ENCODE results near the gene ZNF575. TPM values are rescaled to one million over a fixed set of nuclear protein-coding genes. Genes with fewer than 3 reads are reported as not detected.
A peak's percentile ranks its signal among the peaks of the same experiment; 100 is the strongest.

The ZNF575 gene
- total RNA-seq, 1 experiment from 2014 or later: 0.13 TPM

DNA sequence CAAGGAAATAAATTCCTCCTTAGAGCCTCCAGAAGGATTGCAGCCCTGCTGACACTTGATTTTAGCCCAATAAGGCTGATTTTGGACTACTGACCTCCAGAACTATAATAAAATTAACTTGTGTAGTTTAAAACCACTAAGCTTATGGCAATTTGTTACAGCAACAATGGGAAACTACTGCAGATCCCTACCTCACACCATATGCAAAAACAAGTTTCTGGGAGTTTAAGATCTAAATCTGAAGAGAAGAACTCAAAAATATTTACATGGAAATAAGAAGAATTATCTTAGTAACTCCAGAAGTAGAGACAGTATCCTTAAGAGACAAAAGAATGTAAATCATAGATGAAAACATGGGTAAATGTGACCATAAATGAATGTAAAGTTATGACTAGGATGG, 5.9 kb downstream of the ZNF575 start:
- no peak for ATAC-seq
- POLR2A ChIA-PET: no interaction called here
- DNase-seq (ENCODE audit: low spot score): no peak
- peaks cover 18% of the 10 kb centered on the region for H3K9me3 Mint-ChIP-seq
- H3K4me3 Mint-ChIP-seq: no peak overlapping the region
- peaks cover 56% of the 10 kb centered on the region for H3K36me3 Mint-ChIP-seq
- no peak for TF ChIP-seq ATF1 (CRISPR knock-in tag; IDR thresholded peaks at IDR 0.05)
- TF ChIP-seq, protein P1, sequence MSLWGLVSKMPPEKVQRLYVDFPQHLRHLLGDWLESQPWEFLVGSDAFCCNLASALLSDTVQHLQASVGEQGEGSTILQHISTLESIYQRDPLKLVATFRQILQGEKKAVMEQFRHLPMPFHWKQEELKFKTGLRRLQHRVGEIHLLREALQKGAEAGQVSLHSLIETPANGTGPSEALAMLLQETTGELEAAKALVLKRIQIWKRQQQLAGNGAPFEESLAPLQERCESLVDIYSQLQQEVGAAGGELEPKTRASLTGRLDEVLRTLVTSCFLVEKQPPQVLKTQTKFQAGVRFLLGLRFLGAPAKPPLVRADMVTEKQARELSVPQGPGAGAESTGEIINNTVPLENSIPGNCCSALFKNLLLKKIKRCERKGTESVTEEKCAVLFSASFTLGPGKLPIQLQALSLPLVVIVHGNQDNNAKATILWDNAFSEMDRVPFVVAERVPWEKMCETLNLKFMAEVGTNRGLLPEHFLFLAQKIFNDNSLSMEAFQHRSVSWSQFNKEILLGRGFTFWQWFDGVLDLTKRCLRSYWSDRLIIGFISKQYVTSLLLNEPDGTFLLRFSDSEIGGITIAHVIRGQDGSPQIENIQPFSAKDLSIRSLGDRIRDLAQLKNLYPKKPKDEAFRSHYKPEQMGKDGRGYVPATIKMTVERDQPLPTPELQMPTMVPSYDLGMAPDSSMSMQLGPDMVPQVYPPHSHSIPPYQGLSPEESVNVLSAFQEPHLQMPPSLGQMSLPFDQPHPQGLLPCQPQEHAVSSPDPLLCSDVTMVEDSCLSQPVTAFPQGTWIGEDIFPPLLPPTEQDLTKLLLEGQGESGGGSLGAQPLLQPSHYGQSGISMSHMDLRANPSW (CRISPR knock-in tag; conservative IDR thresholded peaks at IDR 0.05; ENCODE audit: low read depth): no peak
- no peaks in the 10 kb centered on the region for H3K27me3 Mint-ChIP-seq (ENCODE audit: low read depth)
- CTCF ChIA-PET: interaction anchor here (2.0 kb wide), 1 partner anchor 16 kb away, joined by 8 read pairs; no protein-coding TSS in a partner anchor
- no peak overlapping the region for H3K27ac Mint-ChIP-seq
- H3K4me1 Mint-ChIP-seq: peaks cover 14% of the 10 kb centered on the region

DNA sequence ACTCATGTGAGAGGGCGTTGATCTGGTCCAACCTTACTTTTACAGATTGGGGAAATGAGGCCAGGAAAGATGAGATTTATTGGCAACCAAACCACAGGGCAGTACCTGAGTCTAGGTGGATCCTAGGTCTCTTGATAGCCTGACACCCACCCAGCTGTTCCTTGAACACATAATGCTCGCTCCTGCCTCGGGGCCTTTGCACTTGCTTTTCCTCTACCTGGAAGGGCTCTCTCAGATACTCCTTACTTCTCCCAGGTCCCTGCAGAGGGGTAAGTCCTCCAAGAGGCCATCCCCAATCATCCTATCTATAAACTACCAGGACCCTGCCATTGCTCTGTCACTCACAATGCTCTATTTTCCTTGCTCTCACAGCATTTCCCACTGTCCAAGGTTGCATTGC, 7.4 kb downstream of the ZNF575 start:
- H3K4me3 Mint-ChIP-seq: no peak overlapping the region

DNA sequence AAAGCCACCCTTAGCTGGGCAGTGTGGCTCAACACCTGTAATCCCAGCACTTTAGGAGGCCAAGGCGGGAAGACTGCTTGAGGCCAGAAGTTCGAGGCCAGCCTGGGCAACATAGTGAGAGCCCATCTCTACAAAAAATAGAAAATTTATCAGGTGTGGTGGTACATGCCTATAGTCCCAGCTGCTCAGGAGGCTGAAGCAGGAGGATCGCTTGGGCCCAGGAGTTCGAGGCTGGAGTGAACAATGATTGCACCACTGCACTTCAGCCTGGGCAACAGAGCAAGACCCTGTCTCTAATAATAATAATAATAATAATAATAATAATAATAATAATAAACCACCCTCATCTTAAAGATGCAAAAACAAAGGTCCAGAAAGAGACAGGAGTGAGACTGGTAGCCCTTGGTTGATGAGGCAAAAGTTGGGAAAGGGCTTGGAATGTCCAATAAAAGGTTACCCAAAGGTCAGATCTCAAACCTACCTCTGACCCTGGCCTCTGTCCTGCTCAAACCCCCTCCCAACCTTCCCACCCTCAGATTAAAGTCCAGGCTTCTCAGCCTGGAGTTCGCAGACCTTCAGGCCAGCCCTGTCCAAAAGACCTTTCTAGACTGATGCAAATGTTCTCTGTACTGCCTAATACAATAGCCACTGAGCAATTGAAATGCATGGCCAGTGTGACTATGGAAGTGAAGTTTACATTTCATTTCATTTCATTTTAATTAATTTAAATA, 9.1 kb downstream of the ZNF575 start:
- no peak for DNase-seq (ENCODE audit: low spot score)
- no peaks in the 10 kb centered on the region for H3K27me3 Mint-ChIP-seq (ENCODE audit: low read depth)
- ChIA-PET POLR2A (no interaction called here), CTCF (interaction anchor here (1.3 kb wide), 1 partner anchor 13 kb away, joined by 4 read pairs; no protein-coding TSS in a partner anchor)
- no peak overlapping the region for H3K4me3 Mint-ChIP-seq
- H3K36me3 Mint-ChIP-seq: peaks cover 63% of the 10 kb centered on the region
- no peaks in the 10 kb centered on the region for H3K4me1 Mint-ChIP-seq
- no peak for ATAC-seq
- H3K9me3 Mint-ChIP-seq: peaks cover 18% of the 10 kb centered on the region
- H3K27ac Mint-ChIP-seq: no peak overlapping the region
- TF ChIP-seq, protein P2, sequence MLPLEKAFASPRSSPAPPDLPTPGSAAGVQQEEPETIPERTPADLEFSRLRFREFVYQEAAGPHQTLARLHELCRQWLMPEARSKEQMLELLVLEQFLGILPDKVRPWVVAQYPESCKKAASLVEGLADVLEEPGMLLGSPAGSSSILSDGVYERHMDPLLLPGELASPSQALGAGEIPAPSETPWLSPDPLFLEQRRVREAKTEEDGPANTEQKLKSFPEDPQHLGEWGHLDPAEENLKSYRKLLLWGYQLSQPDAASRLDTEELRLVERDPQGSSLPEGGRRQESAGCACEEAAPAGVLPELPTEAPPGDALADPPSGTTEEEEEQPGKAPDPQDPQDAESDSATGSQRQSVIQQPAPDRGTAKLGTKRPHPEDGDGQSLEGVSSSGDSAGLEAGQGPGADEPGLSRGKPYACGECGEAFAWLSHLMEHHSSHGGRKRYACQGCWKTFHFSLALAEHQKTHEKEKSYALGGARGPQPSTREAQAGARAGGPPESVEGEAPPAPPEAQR (CRISPR knock-in tag; IDR thresholded peaks at IDR 0.05): no peak
- no peak for TF ChIP-seq ZNF396 (CRISPR knock-in tag; IDR thresholded peaks at IDR 0.05; ENCODE audit: borderline replicate concordance)
- 0 out of 2 replicates have a peak, but pooled peaks have one; percentile 57 for TF ChIP-seq ZNF121 (CRISPR knock-in tag; IDR thresholded peaks at IDR 0.05)
- no peak for TF ChIP-seq ZNF263 (CRISPR knock-in tag; IDR thresholded peaks at IDR 0.05; ENCODE audit: low read depth)
- TF ChIP-seq, protein P1 (CRISPR knock-in tag; conservative IDR thresholded peaks at IDR 0.05; ENCODE audit: low read depth): no peak
- TF ChIP-seq, protein P3, sequence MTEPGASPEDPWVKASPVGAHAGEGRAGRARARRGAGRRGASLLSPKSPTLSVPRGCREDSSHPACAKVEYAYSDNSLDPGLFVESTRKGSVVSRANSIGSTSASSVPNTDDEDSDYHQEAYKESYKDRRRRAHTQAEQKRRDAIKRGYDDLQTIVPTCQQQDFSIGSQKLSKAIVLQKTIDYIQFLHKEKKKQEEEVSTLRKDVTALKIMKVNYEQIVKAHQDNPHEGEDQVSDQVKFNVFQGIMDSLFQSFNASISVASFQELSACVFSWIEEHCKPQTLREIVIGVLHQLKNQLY (CRISPR knock-in tag; IDR thresholded peaks at IDR 0.05): no peak

More for the DNA sequence above, 7.4 kb downstream of the ZNF575 start:
- Mint-ChIP-seq H3K27me3 (ENCODE audit: low read depth) (no peaks in the 10 kb centered on the region), H3K36me3 (peaks cover 62% of the 10 kb centered on the region), H3K4me1 (peaks cover 7% of the 10 kb centered on the region), H3K9me3 (peaks cover 18% of the 10 kb centered on the region), H3K27ac (no peak overlapping the region)
- ATAC-seq (no peak), DNase-seq (ENCODE audit: low spot score) (no peak)
- TF ChIP-seq ZNF232 (CRISPR knock-in tag; IDR thresholded peaks at IDR 0.05): no peak
- TF ChIP-seq NR3C1 (CRISPR knock-in tag; conservative IDR thresholded peaks at IDR 0.05; ENCODE audit: low read depth): no peak
- TF ChIP-seq, protein P4, sequence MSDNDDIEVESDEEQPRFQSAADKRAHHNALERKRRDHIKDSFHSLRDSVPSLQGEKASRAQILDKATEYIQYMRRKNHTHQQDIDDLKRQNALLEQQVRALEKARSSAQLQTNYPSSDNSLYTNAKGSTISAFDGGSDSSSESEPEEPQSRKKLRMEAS (CRISPR knock-in tag; IDR thresholded peaks at IDR 0.05): no peak
- TF ChIP-seq, protein P1 (CRISPR knock-in tag; conservative IDR thresholded peaks at IDR 0.05; ENCODE audit: low read depth): no peak
- TF ChIP-seq GRHL2 (CRISPR knock-in tag; IDR thresholded peaks at IDR 0.05; ENCODE audit: insufficient replicate concordance, severe bottlenecking): no peak
- TF ChIP-seq ESRRA (CRISPR knock-in tag; IDR thresholded peaks at IDR 0.05; ENCODE audit: borderline replicate concordance): no peak
- no peak for TF ChIP-seq RELA (CRISPR knock-in tag; IDR thresholded peaks at IDR 0.05; ENCODE audit: borderline replicate concordance)
- no peak for TF ChIP-seq NFATC4 (CRISPR knock-in tag; IDR thresholded peaks at IDR 0.05)
- TF ChIP-seq NR2C2 (CRISPR knock-in tag; IDR thresholded peaks at IDR 0.05): no peak
- no peak for TF ChIP-seq SMAD3 (CRISPR knock-in tag; IDR thresholded peaks at IDR 0.05; ENCODE audit: borderline replicate concordance)
- TF ChIP-seq OVOL2 (CRISPR knock-in tag; IDR thresholded peaks at IDR 0.05; ENCODE audit: borderline replicate concordance): no peak
- no peak for TF ChIP-seq RORB (CRISPR knock-in tag; IDR thresholded peaks at IDR 0.05)
- TF ChIP-seq IRF2 (CRISPR knock-in tag; IDR thresholded peaks at IDR 0.05; ENCODE audit: borderline replicate concordance, low read depth): no peak
- no peak for TF ChIP-seq FOXK1 (CRISPR knock-in tag; IDR thresholded peaks at IDR 0.05)
- TF ChIP-seq EMX1 (CRISPR knock-in tag; IDR thresholded peaks at IDR 0.05): no peak
- no peak for TF ChIP-seq ZNF121 (CRISPR knock-in tag; IDR thresholded peaks at IDR 0.05)
- TF ChIP-seq, protein P5, sequence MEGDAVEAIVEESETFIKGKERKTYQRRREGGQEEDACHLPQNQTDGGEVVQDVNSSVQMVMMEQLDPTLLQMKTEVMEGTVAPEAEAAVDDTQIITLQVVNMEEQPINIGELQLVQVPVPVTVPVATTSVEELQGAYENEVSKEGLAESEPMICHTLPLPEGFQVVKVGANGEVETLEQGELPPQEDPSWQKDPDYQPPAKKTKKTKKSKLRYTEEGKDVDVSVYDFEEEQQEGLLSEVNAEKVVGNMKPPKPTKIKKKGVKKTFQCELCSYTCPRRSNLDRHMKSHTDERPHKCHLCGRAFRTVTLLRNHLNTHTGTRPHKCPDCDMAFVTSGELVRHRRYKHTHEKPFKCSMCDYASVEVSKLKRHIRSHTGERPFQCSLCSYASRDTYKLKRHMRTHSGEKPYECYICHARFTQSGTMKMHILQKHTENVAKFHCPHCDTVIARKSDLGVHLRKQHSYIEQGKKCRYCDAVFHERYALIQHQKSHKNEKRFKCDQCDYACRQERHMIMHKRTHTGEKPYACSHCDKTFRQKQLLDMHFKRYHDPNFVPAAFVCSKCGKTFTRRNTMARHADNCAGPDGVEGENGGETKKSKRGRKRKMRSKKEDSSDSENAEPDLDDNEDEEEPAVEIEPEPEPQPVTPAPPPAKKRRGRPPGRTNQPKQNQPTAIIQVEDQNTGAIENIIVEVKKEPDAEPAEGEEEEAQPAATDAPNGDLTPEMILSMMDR (IDR thresholded peaks at IDR 0.05): no peak
- TF ChIP-seq ZNF671 (CRISPR knock-in tag; IDR thresholded peaks at IDR 0.05): no peak
- POLR2A ChIA-PET: no interaction called here
- CTCF ChIA-PET: interaction anchor here (2.0 kb wide), 1 partner anchor 15 kb away, joined by 8 read pairs; no protein-coding TSS in a partner anchor

Data from WTC11 (cell line).